GM12878 (cell line): ENCODE measurements around the gene WNT7A. TPM values are rescaled to one million over a fixed set of nuclear protein-coding genes. Genes with fewer than 3 reads are reported as not detected.

Experiments used
- ATAC-seq: fragments of 200-7000 bp; cut with Tn5 transposase; 3 replicates; pipeline ENCODE4 v1.9.1; 2020; ENCODE audit warnings: mild to moderate bottlenecking, moderate library complexity
- BruUV-seq: library from RNA; stranded (reverse); fragments of 400-500 nt; replicated peaks from 2 replicates; lab custom pipeline; 2021; lab: Mats Ljungman, UMichigan
- CTCF ChIA-PET: fragments of 300-600 bp; sonication (Branson Sonifier 250); formaldehyde crosslinking; extraction: SDS; loops from one replicate; lab custom pipeline; 2021; ENCODE audit warnings: inconsistent platforms; lab: Yijun Ruan, JAX
- POLR2A ChIA-PET: fragments of 350-600 bp; formaldehyde crosslinking; extraction: SDS; loops from one replicate; lab custom pipeline; 2021; ENCODE audit warnings: inconsistent platforms; lab: Charles Lee
- RAD21 ChIA-PET: fragments of 300-600 bp; sonication (Branson Sonifier 250); formaldehyde crosslinking; loops from one replicate; lab custom pipeline; 2023; ENCODE audit warnings: antibody characterized with exemption; ENCODE audit not compliant: unreplicated experiment; lab: Charles Lee
- SMC1A ChIA-PET: fragments of 300-600 bp; sonication (Branson Sonifier 250); formaldehyde crosslinking; loops from one replicate; lab custom pipeline; 2023; ENCODE audit not compliant: unreplicated experiment, uncharacterized antibody; lab: Charles Lee
- DNase-seq: peaks from one replicate; pipeline ENCODE4 v3.0.0-alpha.2; 2011; ENCODE audit warnings: low read depth, low spot score
- FAIRE-seq: peaks from 3 replicates; lab custom pipeline; 2011; peaks lifted over from hg19 to GRCh38; lab: Jason Lieb, UNC
- H2AFZ ChIP-seq: 2 replicates; pipeline ENCODE4 v1.6.0; 2011; ENCODE audit warnings: low read depth, low read length, control low read depth; ENCODE audit not compliant: control insufficient read depth
- H3K27ac ChIP-seq: 2 replicates; pipeline ENCODE4 v1.5.1; 2011; ENCODE audit warnings: control low read depth; ENCODE audit not compliant: control insufficient read depth, insufficient read depth
- H3K27me3 ChIP-seq, 2 experiments: replicated peaks in 1 of 2; 2 replicates each; pipeline versions ENCODE4 v1.6.0 to v1.6.1; 2011; ENCODE audit warnings: low read length in 1 of 2; ENCODE audit not compliant: control insufficient read depth in 2 of 2, insufficient read depth in 2 of 2
- H3K36me3 ChIP-seq, 2 experiments: 2 replicates each; pipeline ENCODE4 v1.5.1; 2011; ENCODE audit warnings: low read length in 1 of 2; ENCODE audit not compliant: control insufficient read depth in 2 of 2, insufficient read depth in 2 of 2
- H3K4me1 ChIP-seq: 2 replicates; pipeline ENCODE4 v1.6.1; 2011; ENCODE audit warnings: mild to moderate bottlenecking, low read length, moderate library complexity, mixed read lengths; ENCODE audit not compliant: control insufficient read depth, insufficient read depth
- H3K4me2 ChIP-seq: 2 replicates; pipeline ENCODE4 v1.6.0; 2011; ENCODE audit warnings: control low read depth; ENCODE audit not compliant: control insufficient read depth, insufficient read depth
- H3K4me3 ChIP-seq: fragments of 200-600 bp; sonication (generic); 2 replicates; pipeline ENCODE4 v1.5.1; 2016
- H3K79me2 ChIP-seq: 2 replicates; pipeline ENCODE4 v1.6.0; 2011; ENCODE audit warnings: low read length; ENCODE audit not compliant: control insufficient read depth, insufficient read depth
- H3K9ac ChIP-seq: 2 replicates; pipeline ENCODE4 v1.8.0; 2011; ENCODE audit warnings: low read length, control low read depth, mixed read lengths; ENCODE audit not compliant: control insufficient read depth, insufficient read depth
- H3K9me3 ChIP-seq: replicated peaks from 3 replicates; pipeline ENCODE4 v1.5.1; 2011; ENCODE audit warnings: mild to moderate bottlenecking, low read length; ENCODE audit not compliant: control insufficient read depth, insufficient read depth
- H4K20me1 ChIP-seq: 2 replicates; pipeline ENCODE4 v1.6.0; 2011; ENCODE audit not compliant: control insufficient read depth, insufficient read depth
- BACH1 ChIP-seq: fragments of 450-650 bp; IDR thresholded peaks from 2 replicates; pipeline ENCODE4 v1.6.1; 2017; ENCODE audit warnings: mild to moderate bottlenecking, borderline replicate concordance
- GATAD2B ChIP-seq: fragments of 450-650 bp; conservative IDR thresholded peaks from 2 replicates; pipeline ENCODE4 v1.6.1; 2017; ENCODE audit warnings: low read depth, mild to moderate bottlenecking, moderate library complexity
- HDAC2 ChIP-seq: fragments of 200-600 bp; sonication (generic); IDR thresholded peaks from 2 replicates; pipeline ENCODE4 v1.6.1; 2017
- KDM1A ChIP-seq: fragments of 200-600 bp; sonication (generic); IDR thresholded peaks from 2 replicates; pipeline ENCODE4 v1.6.1; 2016; ENCODE audit warnings: borderline replicate concordance
- NFIC ChIP-seq: IDR thresholded peaks from 2 replicates; pipeline ENCODE4 v1.6.1; 2012; ENCODE audit warnings: low read depth, mild to moderate bottlenecking, inconsistent platforms, low read length, moderate library complexity
- RAD51 ChIP-seq: fragments of 450-650 bp; IDR thresholded peaks from 2 replicates; pipeline ENCODE4 v1.6.1; 2016; ENCODE audit warnings: moderate library complexity, mild to moderate bottlenecking, inconsistent platforms
- RUNX3 ChIP-seq: IDR thresholded peaks from 2 replicates; pipeline ENCODE4 v1.6.1; 2012; ENCODE audit warnings: low read length, inconsistent platforms
- SMAD1 ChIP-seq: fragments of 450-650 bp; IDR thresholded peaks from 2 replicates; pipeline ENCODE4 v1.6.1; 2018; ENCODE audit warnings: mild to moderate bottlenecking, low read depth; ENCODE audit not compliant: partially characterized antibody
- STAT1 ChIP-seq: fragments of 450-650 bp; conservative IDR thresholded peaks from 2 replicates; pipeline ENCODE4 v1.6.1; 2014; ENCODE audit warnings: antibody characterized with exemption, mild to moderate bottlenecking
- SUZ12 ChIP-seq: fragments of 200-600 bp; sonication (generic); IDR thresholded peaks from one replicate; pipeline ENCODE4 v1.6.1; 2018; ENCODE audit warnings: antibody characterized with exemption, mild to moderate bottlenecking; ENCODE audit not compliant: unreplicated experiment
- TAF1 ChIP-seq: IDR thresholded peaks from 2 replicates; pipeline ENCODE4 v1.6.1; 2011; ENCODE audit warnings: mild to moderate bottlenecking, low read depth, low read length, borderline replicate concordance
- ZSCAN29 ChIP-seq: fragments of 450-650 bp; IDR thresholded peaks from 2 replicates; pipeline ENCODE4 v1.6.1; 2017; ENCODE audit warnings: mild to moderate bottlenecking, moderate library complexity
- WGBS: methylation state at CpG from one replicate; pipeline ENCODE4 v1.1.6; 2016; ENCODE audit warnings: low lambda C conversion rate; ENCODE audit not compliant: insufficient replicate concordance, insufficient coverage; ENCODE audit errors: missing lambda C conversion rate; 5-methylcytosine and 5-hydroxymethylcytosine counted together
- in situ Hi-C: fragments of 300-500 bp; cut with MboI; formaldehyde crosslinking; loops from 9 replicates; pipeline ENCODE4 v1.14.3; 2018; ENCODE audit warnings: mixed read lengths
- intact Hi-C: fragments of 100-400 bp; cut with micrococcal nuclease; formaldehyde crosslinking; loops from one replicate; pipeline ENCODE4 v1.14.2; 2022; ENCODE audit not compliant: unreplicated experiment
- polyA plus RNA-seq, 11 experiments: library from polyadenylated mRNA; depleted of rRNA in 4 of 11; unstranded in 6 of 11; stranded (reverse) in 5 of 11; fragments of >200 nt; fragmentation: Nextera tagmentation in 4 of 11; fragmentation: Illumina TruSeq in 1 of 11; extraction: Ambion mirVana in 4 of 11; extraction: Trizol in 1 of 11; gene quantifications; 1 replicate in 1 of 11; 2 replicates in 10 of 11; pipeline versions ENCODE4 v1.2.1 to v1.2.3, GENCODE V29; 2011 to 2016; ENCODE audit warnings: inconsistent platforms in 2 of 11, missing spikeins in 2 of 11, low read depth in 1 of 11
- total RNA-seq, 4 experiments: library from RNA; depleted of rRNA in 3 of 4; stranded (reverse); fragments of >200 nt in 3 of 4; fragmentation: Illumina TruSeq in 1 of 4; extraction: Trizol in 1 of 4; gene quantifications; 2 replicates each; pipeline versions ENCODE4 v1.2.1 to v1.2.3, GENCODE V29; 2013 to 2021
- TF ChIP-seq, protein P1 (sequence below): fragments of 450-650 bp; formaldehyde crosslinking; IDR thresholded peaks from 2 replicates; pipeline ENCODE4 v1.4.0; 2022; ENCODE audit warnings: mild to moderate bottlenecking, moderate library complexity
- TF ChIP-seq, protein P2 (sequence below): fragments of 450-650 bp; IDR thresholded peaks from 2 replicates; pipeline ENCODE4 v1.6.1; 2018; ENCODE audit warnings: mild to moderate bottlenecking, low read depth, moderate library complexity; ENCODE audit not compliant: partially characterized antibody
- TF ChIP-seq, protein P3 (sequence below): fragments of 450-650 bp; IDR thresholded peaks from 2 replicates; pipeline ENCODE4 v1.6.1; 2017; ENCODE audit warnings: low read depth, mild to moderate bottlenecking, moderate library complexity
- TF ChIP-seq, protein P4 (sequence below): IDR thresholded peaks from 2 replicates; pipeline ENCODE4 v1.6.1; 2012; ENCODE audit warnings: low read length, inconsistent platforms

WNT7A gene
- total and polyA plus RNA-seq, 10 of the 15 experiments (the other 5 are each of a cell fraction or from before 2014, with no cell fraction given), result 0.08 TPM; not detected in 9

DNA sequence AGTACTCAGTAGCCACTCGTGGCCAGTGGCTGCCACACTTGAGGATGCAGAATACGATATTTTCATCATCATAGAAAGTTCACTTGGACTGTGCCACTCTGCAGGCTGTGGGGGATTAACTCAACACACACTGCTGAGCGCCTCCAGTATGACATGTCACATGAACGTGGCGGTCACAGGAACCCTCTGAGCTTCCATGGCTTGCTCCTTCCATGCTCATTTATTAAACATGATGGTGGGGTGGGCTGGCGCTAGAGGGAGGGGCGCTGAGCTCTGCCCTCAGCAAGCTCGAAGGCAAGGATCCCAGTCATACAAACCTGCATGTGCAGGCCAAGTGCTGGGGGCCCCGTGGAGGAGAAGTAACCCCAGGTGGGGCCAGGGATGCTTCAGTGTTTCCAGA lies 85.5 kb downstream of the WNT7A start:
- DNase-seq (no peak), FAIRE-seq (no peak), ATAC-seq (no peak)
- no peaks in the 10 kb centered on the region for H3K36me3 ChIP-seq
- ChIA-PET RAD21 (no interaction called here), SMC1A (no interaction called here), CTCF (no interaction called here), POLR2A (no interaction called here)
- no peaks in the 10 kb centered on the region for H3K79me2 ChIP-seq
- H3K9ac ChIP-seq, result no peak overlapping the region
- H3K4me1 ChIP-seq, result no peaks in the 10 kb centered on the region
- no peak overlapping the region for H3K27ac ChIP-seq
- in situ Hi-C loops, result no loop called here
- WGBS, result 8% methylated on average over 9 of the region's 9 CpGs
- no peaks in the 10 kb centered on the region for H3K9me3 ChIP-seq
- no peak overlapping the region for H3K4me2 ChIP-seq
- no peak overlapping the region for H2AFZ ChIP-seq
- no TSS peak for BruUV-seq
- no peaks in the 10 kb centered on the region; a peak in 2 of 4 replicates for H3K27me3 ChIP-seq
- no peaks in the 10 kb centered on the region for H4K20me1 ChIP-seq
- H3K4me3 ChIP-seq, result no peak overlapping the region
- intact Hi-C loops, result no loop called here
- TF ChIP-seq GATAD2B (no peak), ZSCAN29 (no peak), STAT1 (no peak), RAD51 (no peak), NFIC (no peak), BACH1 (no peak), TAF1 (no peak), SUZ12 (no peak), KDM1A (no peak), SMAD1 (no peak), HDAC2 (no peak), RUNX3 (no peak)
- TF ChIP-seq, protein P1, sequence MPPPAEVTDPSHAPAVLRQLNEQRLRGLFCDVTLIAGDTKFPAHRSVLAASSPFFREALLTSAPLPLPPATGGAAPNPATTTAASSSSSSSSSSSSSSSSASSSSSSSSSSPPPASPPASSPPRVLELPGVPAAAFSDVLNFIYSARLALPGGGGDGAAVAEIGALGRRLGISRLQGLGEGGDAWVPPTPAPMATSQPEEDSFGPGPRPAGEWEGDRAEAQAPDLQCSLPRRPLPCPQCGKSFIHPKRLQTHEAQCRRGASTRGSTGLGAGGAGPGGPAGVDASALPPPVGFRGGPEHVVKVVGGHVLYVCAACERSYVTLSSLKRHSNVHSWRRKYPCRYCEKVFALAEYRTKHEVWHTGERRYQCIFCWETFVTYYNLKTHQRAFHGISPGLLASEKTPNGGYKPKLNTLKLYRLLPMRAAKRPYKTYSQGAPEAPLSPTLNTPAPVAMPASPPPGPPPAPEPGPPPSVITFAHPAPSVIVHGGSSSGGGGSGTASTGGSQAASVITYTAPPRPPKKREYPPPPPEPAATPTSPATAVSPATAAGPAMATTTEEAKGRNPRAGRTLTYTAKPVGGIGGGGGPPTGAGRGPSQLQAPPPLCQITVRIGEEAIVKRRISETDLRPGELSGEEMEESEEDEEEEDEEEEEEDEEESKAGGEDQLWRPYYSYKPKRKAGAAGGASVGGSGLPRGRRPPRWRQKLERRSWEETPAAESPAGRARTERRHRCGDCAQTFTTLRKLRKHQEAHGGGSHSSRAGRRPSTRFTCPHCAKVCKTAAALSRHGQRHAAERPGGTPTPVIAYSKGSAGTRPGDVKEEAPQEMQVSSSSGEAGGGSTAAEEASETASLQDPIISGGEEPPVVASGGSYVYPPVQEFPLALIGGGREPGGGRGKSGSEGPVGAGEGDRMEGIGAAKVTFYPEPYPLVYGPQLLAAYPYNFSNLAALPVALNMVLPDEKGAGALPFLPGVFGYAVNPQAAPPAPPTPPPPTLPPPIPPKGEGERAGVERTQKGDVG (CRISPR knock-in tag), result no peak
- TF ChIP-seq, protein P2, sequence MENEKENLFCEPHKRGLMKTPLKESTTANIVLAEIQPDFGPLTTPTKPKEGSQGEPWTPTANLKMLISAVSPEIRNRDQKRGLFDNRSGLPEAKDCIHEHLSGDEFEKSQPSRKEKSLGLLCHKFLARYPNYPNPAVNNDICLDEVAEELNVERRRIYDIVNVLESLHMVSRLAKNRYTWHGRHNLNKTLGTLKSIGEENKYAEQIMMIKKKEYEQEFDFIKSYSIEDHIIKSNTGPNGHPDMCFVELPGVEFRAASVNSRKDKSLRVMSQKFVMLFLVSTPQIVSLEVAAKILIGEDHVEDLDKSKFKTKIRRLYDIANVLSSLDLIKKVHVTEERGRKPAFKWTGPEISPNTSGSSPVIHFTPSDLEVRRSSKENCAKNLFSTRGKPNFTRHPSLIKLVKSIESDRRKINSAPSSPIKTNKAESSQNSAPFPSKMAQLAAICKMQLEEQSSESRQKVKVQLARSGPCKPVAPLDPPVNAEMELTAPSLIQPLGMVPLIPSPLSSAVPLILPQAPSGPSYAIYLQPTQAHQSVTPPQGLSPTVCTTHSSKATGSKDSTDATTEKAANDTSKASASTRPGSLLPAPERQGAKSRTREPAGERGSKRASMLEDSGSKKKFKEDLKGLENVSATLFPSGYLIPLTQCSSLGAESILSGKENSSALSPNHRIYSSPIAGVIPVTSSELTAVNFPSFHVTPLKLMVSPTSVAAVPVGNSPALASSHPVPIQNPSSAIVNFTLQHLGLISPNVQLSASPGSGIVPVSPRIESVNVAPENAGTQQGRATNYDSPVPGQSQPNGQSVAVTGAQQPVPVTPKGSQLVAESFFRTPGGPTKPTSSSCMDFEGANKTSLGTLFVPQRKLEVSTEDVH, result no peak
- TF ChIP-seq, protein P3, sequence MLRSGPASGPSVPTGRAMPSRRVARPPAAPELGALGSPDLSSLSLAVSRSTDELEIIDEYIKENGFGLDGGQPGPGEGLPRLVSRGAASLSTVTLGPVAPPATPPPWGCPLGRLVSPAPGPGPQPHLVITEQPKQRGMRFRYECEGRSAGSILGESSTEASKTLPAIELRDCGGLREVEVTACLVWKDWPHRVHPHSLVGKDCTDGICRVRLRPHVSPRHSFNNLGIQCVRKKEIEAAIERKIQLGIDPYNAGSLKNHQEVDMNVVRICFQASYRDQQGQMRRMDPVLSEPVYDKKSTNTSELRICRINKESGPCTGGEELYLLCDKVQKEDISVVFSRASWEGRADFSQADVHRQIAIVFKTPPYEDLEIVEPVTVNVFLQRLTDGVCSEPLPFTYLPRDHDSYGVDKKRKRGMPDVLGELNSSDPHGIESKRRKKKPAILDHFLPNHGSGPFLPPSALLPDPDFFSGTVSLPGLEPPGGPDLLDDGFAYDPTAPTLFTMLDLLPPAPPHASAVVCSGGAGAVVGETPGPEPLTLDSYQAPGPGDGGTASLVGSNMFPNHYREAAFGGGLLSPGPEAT, result no peak
- TF ChIP-seq, protein P4, sequence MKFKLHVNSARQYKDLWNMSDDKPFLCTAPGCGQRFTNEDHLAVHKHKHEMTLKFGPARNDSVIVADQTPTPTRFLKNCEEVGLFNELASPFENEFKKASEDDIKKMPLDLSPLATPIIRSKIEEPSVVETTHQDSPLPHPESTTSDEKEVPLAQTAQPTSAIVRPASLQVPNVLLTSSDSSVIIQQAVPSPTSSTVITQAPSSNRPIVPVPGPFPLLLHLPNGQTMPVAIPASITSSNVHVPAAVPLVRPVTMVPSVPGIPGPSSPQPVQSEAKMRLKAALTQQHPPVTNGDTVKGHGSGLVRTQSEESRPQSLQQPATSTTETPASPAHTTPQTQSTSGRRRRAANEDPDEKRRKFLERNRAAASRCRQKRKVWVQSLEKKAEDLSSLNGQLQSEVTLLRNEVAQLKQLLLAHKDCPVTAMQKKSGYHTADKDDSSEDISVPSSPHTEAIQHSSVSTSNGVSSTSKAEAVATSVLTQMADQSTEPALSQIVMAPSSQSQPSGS, result no peak
